ENCODE results near the gene SDR42E2.

GRCh38 chr16:22117609-22118008, 44.7 kb upstream of the SDR42E2 start:
- TF ChIP-seq CTCF (IDR thresholded peaks at IDR 0.05 in 4 of 5, conservative IDR thresholded peaks at IDR 0.05 in 1 of 5) (no peak), POLR2A (IDR thresholded peaks at IDR 0.05) (no peak)
